Measurements from ENCODE around the gene SEPTIN2.
A peak's percentile ranks its signal among the peaks of the same experiment; 100 is the strongest.
"Not testable (repeated sequence)": the region's sequence is repeated elsewhere in the genome, so short reads cannot be mapped to it uniquely, and the experiment has no call there.

Gene SEPTIN2

GRCh38 chr2:241315093-241315878 lies 439 bp upstream of the SEPTIN2 start, which contains the start of gene HDLBP:
TSS of gene HDLBP (minus strand) at chr2:241315672. CDS start at chr2:241266869, 48,803 bp downstream.
- peak; percentile 69 to 81 for DNase-seq

GRCh38 chr2:241316825-241317224 lies 1.1 kb downstream of the SEPTIN2 start:
- DNase-seq, result no peak

GRCh38 chr2:241317391-241317790 lies 1.7 kb downstream of the SEPTIN2 start:
- DNase-seq, result no peak

GRCh38 chr2:241318830-241319229 lies 3.1 kb downstream of the SEPTIN2 start:
- DNase-seq, result not testable (repeated sequence)

GRCh38 chr2:241320394-241320793 lies 4.7 kb downstream of the SEPTIN2 start:
- DNase-seq, result no peak

DNA sequence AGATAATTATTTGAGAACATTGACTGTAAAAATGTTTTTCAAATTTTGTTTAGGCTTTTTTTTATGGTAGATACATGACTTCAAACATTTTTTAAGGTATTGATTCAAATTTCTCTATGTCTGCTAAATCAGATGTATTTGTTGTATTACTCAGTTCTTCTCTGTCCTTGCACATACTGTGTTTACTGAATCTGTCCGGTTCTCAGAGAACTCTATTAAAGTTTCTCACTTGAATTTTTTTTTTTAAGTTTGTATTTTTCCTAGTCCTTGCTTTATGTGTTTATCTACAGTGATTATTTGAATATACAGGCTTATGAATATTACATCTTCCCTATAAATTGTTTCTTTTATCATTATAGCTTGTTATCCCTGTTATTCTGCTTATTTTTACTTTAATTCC lies 5.3 kb downstream of the SEPTIN2 start:
- no peak for DNase-seq

DNA sequence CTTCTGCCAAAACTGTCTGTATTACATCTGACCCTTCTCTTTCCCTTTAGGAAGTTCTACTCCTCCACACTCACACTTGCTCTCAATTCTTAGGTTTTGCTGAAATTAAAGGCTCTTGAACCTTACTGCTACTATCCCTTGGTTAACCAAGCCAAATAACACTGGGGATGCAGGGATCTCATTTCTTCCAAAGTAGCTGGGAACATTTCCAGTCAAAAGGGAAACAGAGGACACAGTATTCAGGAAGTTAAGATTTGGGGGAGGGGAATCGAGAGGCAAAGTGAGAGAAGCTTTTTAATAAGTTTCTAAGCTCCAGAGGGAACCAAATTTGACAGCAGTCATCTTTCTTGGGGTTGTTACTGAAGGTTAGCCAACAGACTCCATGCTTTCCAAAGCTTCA lies 6.2 kb downstream of the SEPTIN2 start:
- no peak for DNase-seq

- DNase-seq, result peak in 1 of 2 experiments; percentile 2
These were observed 8.1 kb downstream of the SEPTIN2 start for GRCh38 chr2:241323778-241324177.

DNA sequence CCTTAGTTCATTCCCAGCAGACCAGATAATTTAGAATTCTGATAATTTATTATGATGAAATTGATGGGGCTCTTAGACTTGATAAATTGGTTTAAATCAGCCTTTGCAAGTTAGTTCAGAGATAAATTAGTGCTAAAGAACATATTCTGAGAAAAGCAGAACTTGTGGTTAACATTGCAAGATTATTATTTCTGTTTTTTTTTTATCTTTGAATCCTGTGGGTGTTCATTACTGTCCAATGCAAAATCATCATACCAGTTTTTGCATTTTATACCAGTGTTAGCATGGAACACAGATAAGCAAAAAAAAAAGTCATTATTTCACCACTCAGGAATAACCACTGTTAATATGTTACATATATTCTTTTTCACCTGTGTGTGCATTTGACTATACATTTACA lies 9.1 kb downstream of the SEPTIN2 start:
- DNase-seq, result peak; percentile 17 to 24

DNA sequence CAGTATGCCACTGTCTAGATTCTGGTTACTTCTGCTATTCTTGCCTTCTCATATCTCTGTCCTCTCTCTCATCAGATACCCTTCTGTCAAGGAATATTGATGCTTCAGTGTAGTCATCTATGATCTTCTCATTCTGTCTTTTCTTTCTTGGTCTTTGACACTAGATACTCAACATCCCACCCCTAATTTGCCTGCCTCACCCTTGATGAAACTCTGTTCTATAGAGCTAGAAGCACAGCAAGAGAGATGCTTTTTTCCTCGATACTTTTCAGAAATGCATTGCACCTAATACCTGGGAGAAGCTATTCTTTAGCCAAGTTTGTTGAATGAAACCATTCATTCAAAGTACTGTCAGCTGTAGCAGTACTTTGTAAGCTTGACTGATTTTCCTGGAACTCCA lies 9.5 kb downstream of the SEPTIN2 start:
- DNase-seq, result no peak

GRCh38 chr2:241329669-241330615 lies 14.2 kb downstream of the SEPTIN2 start:
- DNase-seq, result no peak

DNA sequence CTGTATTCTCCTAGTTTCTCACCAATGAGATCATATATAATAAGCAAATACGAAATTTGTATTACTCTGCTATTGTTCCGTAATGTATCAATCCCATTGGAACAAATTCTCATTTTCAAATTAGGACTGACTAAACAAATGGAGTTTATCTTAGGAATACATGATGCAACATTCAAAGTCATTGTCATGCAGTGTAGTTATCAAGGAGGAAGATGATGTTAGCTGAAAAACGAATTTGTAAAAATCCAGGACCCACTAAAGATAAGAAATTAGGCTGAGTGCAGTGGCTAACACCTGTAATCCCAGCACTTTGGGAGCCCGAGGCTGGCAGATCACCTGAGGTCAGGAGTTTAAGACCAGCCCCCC lies 14.9 kb downstream of the SEPTIN2 start:
- no peak for DNase-seq

- no peak for DNase-seq
These were observed 19.1 kb downstream of the SEPTIN2 start for GRCh38 chr2:241334813-241335212.

DNA sequence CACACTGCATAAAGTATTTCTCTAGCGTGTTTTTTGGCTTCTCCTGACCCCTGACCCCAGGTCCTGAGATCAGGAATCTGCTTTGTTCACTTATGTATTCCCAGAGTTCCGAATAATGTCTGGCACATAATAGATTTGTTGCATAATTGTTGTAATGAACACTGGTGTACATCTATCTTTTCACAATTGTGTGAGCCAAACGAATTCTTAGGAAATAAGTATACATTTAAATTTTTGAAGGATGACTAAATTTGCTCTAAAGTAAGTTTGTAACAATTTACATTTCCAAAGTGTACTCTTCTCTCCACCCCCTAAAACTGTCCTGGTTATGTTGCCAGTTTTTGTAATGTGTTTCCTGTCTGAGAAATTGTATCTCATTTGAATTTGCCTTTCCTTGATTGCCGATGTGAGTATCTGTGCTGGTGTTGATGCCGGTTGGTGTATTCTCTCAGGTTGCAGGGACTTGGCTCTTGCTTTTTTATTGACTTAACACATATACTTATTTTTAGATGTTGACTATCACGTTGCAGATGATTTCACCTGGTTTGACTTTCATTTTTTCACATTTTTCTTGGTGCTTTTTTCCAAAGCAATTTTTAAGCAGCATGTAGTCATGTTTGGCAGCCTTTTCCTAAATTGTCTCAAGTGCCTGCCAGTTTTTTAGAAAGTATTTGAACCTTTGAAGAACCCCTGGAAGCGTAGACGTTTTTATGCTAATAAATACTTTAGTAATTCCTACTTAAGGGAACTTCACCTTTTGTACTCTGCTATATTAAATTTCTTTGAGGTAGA lies 24.3 kb downstream of the SEPTIN2 start:
- no peak for DNase-seq

- DNase-seq, result no peak
These were observed 25.0 kb downstream of the SEPTIN2 start for GRCh38 chr2:241340631-241341163.

GRCh38 chr2:241344925-241345651 lies 29.4 kb downstream of the SEPTIN2 start:
- DNase-seq, result no peak

DNA sequence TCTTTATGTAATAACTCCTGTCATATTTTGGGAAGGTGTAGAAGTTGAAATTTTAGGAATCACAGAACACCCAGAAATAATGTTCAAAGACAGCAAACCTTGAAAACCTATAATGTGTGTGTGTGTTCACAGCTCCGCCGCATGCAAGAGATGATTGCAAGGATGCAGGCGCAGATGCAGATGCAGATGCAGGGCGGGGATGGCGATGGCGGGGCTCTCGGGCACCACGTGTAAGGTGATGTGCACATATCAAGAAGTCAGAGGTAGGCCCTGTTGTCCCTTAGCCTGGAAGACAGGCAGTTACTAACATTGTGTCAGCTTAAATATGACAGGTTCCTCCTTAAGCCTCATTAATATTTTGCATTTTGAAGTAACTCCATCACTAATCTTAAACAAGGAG lies 34.2 kb downstream of the SEPTIN2 start:
- DNase-seq, result no peak

GRCh38 chr2:241350530-241350877 lies 34.8 kb downstream of the SEPTIN2 start:
- no peak for DNase-seq

GRCh38 chr2:241350878-241351639 lies 35.3 kb downstream of the SEPTIN2 start:
- DNase-seq, result no peak

- no peak for DNase-seq
These were observed 35.9 kb downstream of the SEPTIN2 start for GRCh38 chr2:241351640-241352031.

GRCh38 chr2:241352227-241352626 lies 36.5 kb downstream of the SEPTIN2 start:
- DNase-seq, result no peak
